Neural cell (in vitro differentiated cells): ENCODE measurements around the gene CHST11.

ENCODE experiments used
- EP300 ChIP-seq: fragments of 450-650 bp; conservative IDR thresholded peaks from 2 replicates; pipeline ENCODE4 v1.6.1; 2014; ENCODE audit warnings: antibody characterized with exemption, mild to moderate bottlenecking, moderate library complexity; ENCODE audit not compliant: poor library complexity, severe bottlenecking
- EZH2 ChIP-seq: fragments of 200-600, 300-800 bp; shearing (Covaris generic), sonication (generic); IDR thresholded peaks from 2 replicates; pipeline ENCODE4 v1.6.1; 2014; ENCODE audit warnings: antibody characterized with exemption, low read length, borderline replicate concordance, mild to moderate bottlenecking; ENCODE audit not compliant: insufficient read depth, poor library complexity, severe bottlenecking
- POLR2AphosphoS5 ChIP-seq: IDR thresholded peaks from 2 replicates; pipeline ENCODE4 v1.6.1; 2012
- TF ChIP-seq, protein P1 (sequence below): fragments of 450-650 bp; IDR thresholded peaks from 2 replicates; pipeline ENCODE4 v1.5.1; 2014; ENCODE audit warnings: antibody characterized with exemption, mild to moderate bottlenecking, moderate library complexity; ENCODE audit not compliant: poor library complexity, severe bottlenecking
- TF ChIP-seq, protein P2 (sequence below): IDR thresholded peaks from 2 replicates; pipeline ENCODE4 v1.6.1; 2012; ENCODE audit warnings: borderline replicate concordance

DNA sequence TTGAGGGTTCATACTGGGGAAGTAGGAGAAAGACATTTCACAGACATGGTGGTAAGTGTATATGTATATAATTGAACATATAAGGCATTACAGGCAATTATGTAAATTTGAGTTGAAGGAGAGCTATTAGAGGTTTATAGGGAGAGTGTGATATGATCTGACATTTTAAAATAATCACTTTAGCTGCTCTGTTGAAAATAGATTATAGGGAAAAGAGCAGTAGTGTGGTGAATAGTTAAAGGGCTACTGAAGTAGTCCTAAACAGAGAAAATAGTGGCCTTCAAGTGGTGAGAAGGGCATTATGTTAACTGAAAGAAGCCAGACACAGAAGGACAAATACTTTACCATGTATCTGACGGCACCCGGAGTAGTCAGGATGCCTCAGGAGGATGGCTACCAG is 267.1 kb downstream of the CHST11 start:
- TF ChIP-seq, protein P1, sequence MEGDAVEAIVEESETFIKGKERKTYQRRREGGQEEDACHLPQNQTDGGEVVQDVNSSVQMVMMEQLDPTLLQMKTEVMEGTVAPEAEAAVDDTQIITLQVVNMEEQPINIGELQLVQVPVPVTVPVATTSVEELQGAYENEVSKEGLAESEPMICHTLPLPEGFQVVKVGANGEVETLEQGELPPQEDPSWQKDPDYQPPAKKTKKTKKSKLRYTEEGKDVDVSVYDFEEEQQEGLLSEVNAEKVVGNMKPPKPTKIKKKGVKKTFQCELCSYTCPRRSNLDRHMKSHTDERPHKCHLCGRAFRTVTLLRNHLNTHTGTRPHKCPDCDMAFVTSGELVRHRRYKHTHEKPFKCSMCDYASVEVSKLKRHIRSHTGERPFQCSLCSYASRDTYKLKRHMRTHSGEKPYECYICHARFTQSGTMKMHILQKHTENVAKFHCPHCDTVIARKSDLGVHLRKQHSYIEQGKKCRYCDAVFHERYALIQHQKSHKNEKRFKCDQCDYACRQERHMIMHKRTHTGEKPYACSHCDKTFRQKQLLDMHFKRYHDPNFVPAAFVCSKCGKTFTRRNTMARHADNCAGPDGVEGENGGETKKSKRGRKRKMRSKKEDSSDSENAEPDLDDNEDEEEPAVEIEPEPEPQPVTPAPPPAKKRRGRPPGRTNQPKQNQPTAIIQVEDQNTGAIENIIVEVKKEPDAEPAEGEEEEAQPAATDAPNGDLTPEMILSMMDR: no peak
- TF ChIP-seq, protein P2, sequence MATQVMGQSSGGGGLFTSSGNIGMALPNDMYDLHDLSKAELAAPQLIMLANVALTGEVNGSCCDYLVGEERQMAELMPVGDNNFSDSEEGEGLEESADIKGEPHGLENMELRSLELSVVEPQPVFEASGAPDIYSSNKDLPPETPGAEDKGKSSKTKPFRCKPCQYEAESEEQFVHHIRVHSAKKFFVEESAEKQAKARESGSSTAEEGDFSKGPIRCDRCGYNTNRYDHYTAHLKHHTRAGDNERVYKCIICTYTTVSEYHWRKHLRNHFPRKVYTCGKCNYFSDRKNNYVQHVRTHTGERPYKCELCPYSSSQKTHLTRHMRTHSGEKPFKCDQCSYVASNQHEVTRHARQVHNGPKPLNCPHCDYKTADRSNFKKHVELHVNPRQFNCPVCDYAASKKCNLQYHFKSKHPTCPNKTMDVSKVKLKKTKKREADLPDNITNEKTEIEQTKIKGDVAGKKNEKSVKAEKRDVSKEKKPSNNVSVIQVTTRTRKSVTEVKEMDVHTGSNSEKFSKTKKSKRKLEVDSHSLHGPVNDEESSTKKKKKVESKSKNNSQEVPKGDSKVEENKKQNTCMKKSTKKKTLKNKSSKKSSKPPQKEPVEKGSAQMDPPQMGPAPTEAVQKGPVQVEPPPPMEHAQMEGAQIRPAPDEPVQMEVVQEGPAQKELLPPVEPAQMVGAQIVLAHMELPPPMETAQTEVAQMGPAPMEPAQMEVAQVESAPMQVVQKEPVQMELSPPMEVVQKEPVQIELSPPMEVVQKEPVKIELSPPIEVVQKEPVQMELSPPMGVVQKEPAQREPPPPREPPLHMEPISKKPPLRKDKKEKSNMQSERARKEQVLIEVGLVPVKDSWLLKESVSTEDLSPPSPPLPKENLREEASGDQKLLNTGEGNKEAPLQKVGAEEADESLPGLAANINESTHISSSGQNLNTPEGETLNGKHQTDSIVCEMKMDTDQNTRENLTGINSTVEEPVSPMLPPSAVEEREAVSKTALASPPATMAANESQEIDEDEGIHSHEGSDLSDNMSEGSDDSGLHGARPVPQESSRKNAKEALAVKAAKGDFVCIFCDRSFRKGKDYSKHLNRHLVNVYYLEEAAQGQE: no peak
- TF ChIP-seq EP300 (no peak), EZH2 (no peak), POLR2AphosphoS5 (no peak)
